ENCODE data around the gene CCDC63.

Gene CCDC63

GRCh38 chr12:110846615-110847566 lies at the start of gene CCDC63:
Gene CCDC63, plus strand, starts transcription at chr12:110846987. Its CDS starts 5,968 bp downstream, at chr12:110852955.
- peak; percentile 2 for DNase-seq

- DNase-seq, result no peak
Measured at GRCh38 chr12:110798461-110798860, 48.3 kb upstream of the CCDC63 start.

GRCh38 chr12:110802489-110802888 lies 44.3 kb upstream of the CCDC63 start:
- no peak for DNase-seq

- no peak for DNase-seq
Measured at GRCh38 chr12:110804406-110804805, 42.4 kb upstream of the CCDC63 start.

GRCh38 chr12:110807640-110808039 lies 39.1 kb upstream of the CCDC63 start:
- DNase-seq, result no peak

GRCh38 chr12:110809149-110809548 lies 37.6 kb upstream of the CCDC63 start:
- no peak for DNase-seq

GRCh38 chr12:110811972-110812371 lies 34.8 kb upstream of the CCDC63 start:
- no peak for DNase-seq

- no peak for DNase-seq
Measured at GRCh38 chr12:110813285-110813684, 33.5 kb upstream of the CCDC63 start.

- DNase-seq, result no peak
Measured at GRCh38 chr12:110813756-110814155, 33.0 kb upstream of the CCDC63 start.

GRCh38 chr12:110816248-110816647 lies 30.5 kb upstream of the CCDC63 start:
- no peak for DNase-seq

- no peak for DNase-seq
Measured at GRCh38 chr12:110816779-110817178, 30.0 kb upstream of the CCDC63 start.

- DNase-seq, result no peak
Measured at GRCh38 chr12:110818511-110818910, 28.3 kb upstream of the CCDC63 start.

- DNase-seq, result no peak
Measured at GRCh38 chr12:110819150-110819549, 27.6 kb upstream of the CCDC63 start.

GRCh38 chr12:110819646-110820045 lies 27.1 kb upstream of the CCDC63 start:
- DNase-seq, result no peak

GRCh38 chr12:110821917-110822316 lies 24.9 kb upstream of the CCDC63 start:
- DNase-seq, result no peak

- DNase-seq, result no peak
Measured at GRCh38 chr12:110822821-110823415, 23.9 kb upstream of the CCDC63 start.

- no peak for DNase-seq
Measured at GRCh38 chr12:110824342-110824741, 22.4 kb upstream of the CCDC63 start.

- DNase-seq, result no peak
Measured at GRCh38 chr12:110825530-110825929, 21.3 kb upstream of the CCDC63 start.

- DNase-seq, result peak; percentile 78
Measured at GRCh38 chr12:110826592-110827200, 20.1 kb upstream of the CCDC63 start.

- DNase-seq, result no peak
Measured at GRCh38 chr12:110829308-110829707, 17.5 kb upstream of the CCDC63 start.

- no peak for DNase-seq
Measured at GRCh38 chr12:110836291-110836690, 10.5 kb upstream of the CCDC63 start.

GRCh38 chr12:110841007-110841406 lies 5.8 kb upstream of the CCDC63 start:
- DNase-seq, result no peak

- no peak for DNase-seq
Measured at GRCh38 chr12:110844131-110844530, 2.7 kb upstream of the CCDC63 start.

Measured in stimulated activated naive CD4-positive, alpha-beta T cell treated with Interleukin-2 at 50 U/mL for 16 hours (primary cell).